Neutrophil (primary cell): ENCODE results near the gene LMNB1.
"Not testable (repeated sequence)": the region's sequence is repeated elsewhere in the genome, so short reads cannot be mapped to it uniquely, and the experiment has no call there.

Source experiments
- H3K27ac ChIP-seq: fragments of 200-600 bp; sonication (generic); 2 replicates; pipeline ENCODE4 v1.5.1; 2016; ENCODE audit warnings: mild to moderate bottlenecking, moderate library complexity
- H3K27me3 ChIP-seq: fragments of 200-600 bp; sonication (generic); 2 replicates; pipeline ENCODE4 v1.6.0; 2016; ENCODE audit warnings: mild to moderate bottlenecking
- H3K36me3 ChIP-seq: fragments of 200-600 bp; sonication (generic); 2 replicates; pipeline ENCODE4 v1.5.1; 2017
- H3K4me1 ChIP-seq, 2 experiments: fragments of 200-600 bp in 1 of 2; sonication (generic) in 1 of 2; 1 replicate in 1 of 2; 2 replicates in 1 of 2; pipeline versions ENCODE4 v1.5.1 to v1.6.1; 2013 to 2016; ENCODE audit warnings: low read depth in 1 of 2, low read length in 1 of 2, mild to moderate bottlenecking in 1 of 2, moderate library complexity in 1 of 2; ENCODE audit not compliant: control insufficient read depth in 1 of 2, insufficient read depth in 1 of 2
- H3K4me3 ChIP-seq, 2 experiments: fragments of 200-600 bp in 1 of 2; sonication (generic) in 1 of 2; 1 replicate in 1 of 2; 2 replicates in 1 of 2; pipeline ENCODE4 v1.5.1; 2013 to 2016; ENCODE audit warnings: low read depth in 1 of 2, low read length in 1 of 2, mild to moderate bottlenecking in 1 of 2, moderate library complexity in 1 of 2
- H3K9me3 ChIP-seq: fragments of 200-600 bp; sonication (generic); 2 replicates; pipeline ENCODE4 v1.5.1; 2016
- CTCF ChIP-seq: fragments of 200-600 bp; sonication (generic); IDR thresholded peaks from 2 replicates; pipeline ENCODE4 v1.5.1; 2016; ENCODE audit warnings: antibody characterized with exemption

Gene LMNB1

GRCh38 chr5:126810596-126811380, 33.9 kb downstream of the LMNB1 start:
- Histone ChIP-seq H3K27ac (peak overlapping the region; percentile 91), H3K27me3 (no peaks in the 10 kb centered on the region), H3K9me3 (no peaks in the 10 kb centered on the region), H3K36me3 (no peaks in the 10 kb centered on the region), H3K4me3 (peak overlapping the region; percentile 68 to 87), H3K4me1 (peaks cover 72 to 87% of the 10 kb centered on the region in 2 experiments)
- TF ChIP-seq CTCF, result no peak

DNA sequence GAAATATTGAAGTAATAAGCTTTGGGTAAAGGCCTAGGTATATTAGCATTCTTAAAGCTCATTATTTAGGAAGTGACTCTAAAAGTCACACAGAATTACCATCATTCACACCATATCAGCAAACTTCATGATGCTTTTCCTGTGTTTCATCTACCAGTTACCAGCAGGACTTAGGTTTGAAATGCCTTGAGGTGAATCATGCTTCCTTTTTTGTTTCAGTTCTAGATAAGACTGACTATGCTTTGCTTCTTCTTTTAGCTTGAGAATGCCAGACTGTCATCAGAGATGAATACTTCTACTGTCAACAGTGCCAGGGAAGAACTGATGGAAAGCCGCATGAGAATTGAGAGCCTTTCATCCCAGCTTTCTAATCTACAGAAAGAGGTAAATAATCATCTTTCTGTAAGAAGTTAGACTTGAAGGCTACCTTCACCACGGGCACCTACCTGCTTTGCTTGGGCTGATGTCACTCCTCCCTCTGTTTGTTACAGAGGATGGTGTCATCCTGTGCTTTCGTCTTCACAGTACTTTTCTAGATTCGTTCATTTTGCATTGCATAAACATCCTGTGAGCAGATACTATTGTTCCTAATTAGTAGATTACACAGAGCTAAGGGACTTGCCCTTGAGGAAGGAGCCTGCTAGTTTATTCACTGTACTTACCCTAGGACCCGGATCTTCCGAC, 34.7 kb downstream of the LMNB1 start:
- Histone ChIP-seq H3K36me3 (peaks cover 3% of the 10 kb centered on the region), H3K27ac (peak overlapping the region; percentile 91), H3K27me3 (no peaks in the 10 kb centered on the region), H3K4me3 (peak overlapping the region; percentile 68 to 87), H3K9me3 (no peaks in the 10 kb centered on the region), H3K4me1 (peaks cover 81 to 96% of the 10 kb centered on the region in 2 experiments)
- TF ChIP-seq CTCF, result peak; percentile 19

DNA sequence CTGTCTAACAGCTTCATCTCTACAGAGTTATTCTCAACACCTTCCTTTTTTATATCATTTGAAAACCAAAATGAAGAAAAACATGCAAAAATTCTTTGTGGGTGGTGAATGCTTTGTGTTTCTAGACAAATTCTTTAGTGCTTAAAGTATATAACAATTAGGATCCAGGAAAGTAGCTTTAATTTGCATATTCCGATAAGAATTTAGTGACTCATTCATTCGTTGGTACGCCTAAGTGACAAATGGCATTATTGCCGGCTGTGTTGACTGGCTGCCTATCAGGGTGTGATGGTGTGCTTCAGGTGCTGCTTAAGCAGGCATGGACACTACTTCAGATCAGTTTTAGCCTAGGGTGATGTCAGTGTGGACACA, 35.2 kb downstream of the LMNB1 start:
- Histone ChIP-seq H3K4me1 (peaks cover 86 to 100% of the 10 kb centered on the region in 2 experiments), H3K27me3 (no peaks in the 10 kb centered on the region), H3K27ac (peak overlapping the region; percentile 91), H3K4me3 (peak overlapping the region; percentile 68 to 87), H3K9me3 (no peaks in the 10 kb centered on the region), H3K36me3 (peaks cover 9% of the 10 kb centered on the region)
- TF ChIP-seq CTCF, result no peak

DNA sequence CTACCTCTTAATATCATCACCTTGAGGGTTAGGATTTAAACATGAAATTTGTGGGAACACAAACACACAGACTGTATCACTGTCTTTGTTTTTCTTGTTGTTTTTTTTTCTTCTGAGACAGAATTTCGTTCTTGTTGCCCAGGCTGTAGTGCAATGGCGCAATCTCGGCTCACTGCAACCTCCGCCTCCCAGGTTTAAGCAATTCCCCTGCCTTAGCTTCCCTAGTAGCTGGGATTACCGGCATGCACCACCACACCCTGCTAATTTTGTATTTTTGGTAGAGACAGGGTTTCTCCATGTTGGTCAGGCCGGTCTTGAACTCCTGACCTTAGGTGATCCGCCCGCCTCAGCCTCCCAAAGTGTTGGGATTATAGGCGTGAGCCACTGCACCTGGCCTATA, 36.9 kb downstream of the LMNB1 start:
- H3K27me3 ChIP-seq, H3K36me3 ChIP-seq, H3K9me3 ChIP-seq: not testable (repeated sequence)
- peak overlapping the region; percentile 68 to 87 for H3K4me3 ChIP-seq
- H3K4me1 ChIP-seq, result peaks cover 78 to 91% of the 10 kb centered on the region in 2 experiments
- H3K27ac ChIP-seq, result peak overlapping the region; percentile 91

- Histone ChIP-seq H3K27me3 (no peaks in the 10 kb centered on the region), H3K9me3 (no peaks in the 10 kb centered on the region), H3K27ac (peak overlapping the region; percentile 91), H3K4me1 (peaks cover 67 to 81% of the 10 kb centered on the region in 2 experiments), H3K4me3 (peak overlapping the region; percentile 68 to 87), H3K36me3 (peaks cover 19% of the 10 kb centered on the region)
- no peak for TF ChIP-seq CTCF
Observed at GRCh38 chr5:126814721-126815404, 37.9 kb downstream of the LMNB1 start.
